ENCODE data around the gene TMEM200C.

DNA sequence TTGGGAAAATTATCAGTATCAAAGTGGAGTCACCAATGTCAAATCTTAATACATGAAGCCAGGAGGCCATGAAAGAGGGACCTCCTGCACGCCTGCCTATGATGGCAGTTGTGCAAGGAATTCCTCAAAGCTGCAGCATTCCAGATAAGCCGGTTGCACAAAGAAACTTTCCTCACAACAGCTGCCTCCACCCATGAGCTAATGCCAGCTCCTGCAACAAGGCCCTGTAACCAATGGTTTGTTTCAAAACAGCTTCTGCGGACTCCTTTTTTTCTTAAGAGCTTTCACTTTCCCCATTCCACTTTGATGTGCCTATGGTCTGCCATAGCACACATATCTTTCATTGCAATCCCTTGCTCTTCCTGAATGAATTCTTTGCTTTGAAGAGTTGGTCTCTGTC lies 22.4 kb downstream of the TMEM200C start:
- TF ChIP-seq, protein P1, sequence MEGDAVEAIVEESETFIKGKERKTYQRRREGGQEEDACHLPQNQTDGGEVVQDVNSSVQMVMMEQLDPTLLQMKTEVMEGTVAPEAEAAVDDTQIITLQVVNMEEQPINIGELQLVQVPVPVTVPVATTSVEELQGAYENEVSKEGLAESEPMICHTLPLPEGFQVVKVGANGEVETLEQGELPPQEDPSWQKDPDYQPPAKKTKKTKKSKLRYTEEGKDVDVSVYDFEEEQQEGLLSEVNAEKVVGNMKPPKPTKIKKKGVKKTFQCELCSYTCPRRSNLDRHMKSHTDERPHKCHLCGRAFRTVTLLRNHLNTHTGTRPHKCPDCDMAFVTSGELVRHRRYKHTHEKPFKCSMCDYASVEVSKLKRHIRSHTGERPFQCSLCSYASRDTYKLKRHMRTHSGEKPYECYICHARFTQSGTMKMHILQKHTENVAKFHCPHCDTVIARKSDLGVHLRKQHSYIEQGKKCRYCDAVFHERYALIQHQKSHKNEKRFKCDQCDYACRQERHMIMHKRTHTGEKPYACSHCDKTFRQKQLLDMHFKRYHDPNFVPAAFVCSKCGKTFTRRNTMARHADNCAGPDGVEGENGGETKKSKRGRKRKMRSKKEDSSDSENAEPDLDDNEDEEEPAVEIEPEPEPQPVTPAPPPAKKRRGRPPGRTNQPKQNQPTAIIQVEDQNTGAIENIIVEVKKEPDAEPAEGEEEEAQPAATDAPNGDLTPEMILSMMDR (IDR thresholded peaks at IDR 0.05) = no peak
- no peak for TF ChIP-seq POLR2A (IDR thresholded peaks at IDR 0.05)
